ENCODE data around the gene CCDC138. TPM values are rescaled to one million over a fixed set of nuclear protein-coding genes. Genes with fewer than 3 reads are reported as not detected.

Gene CCDC138
- total RNA-seq, 5 donors from 2014 or later (not counting 1 experiment from before 2014, with no cell fraction given): 4.3 to 7.5 (median 6.2) TPM

DNA sequence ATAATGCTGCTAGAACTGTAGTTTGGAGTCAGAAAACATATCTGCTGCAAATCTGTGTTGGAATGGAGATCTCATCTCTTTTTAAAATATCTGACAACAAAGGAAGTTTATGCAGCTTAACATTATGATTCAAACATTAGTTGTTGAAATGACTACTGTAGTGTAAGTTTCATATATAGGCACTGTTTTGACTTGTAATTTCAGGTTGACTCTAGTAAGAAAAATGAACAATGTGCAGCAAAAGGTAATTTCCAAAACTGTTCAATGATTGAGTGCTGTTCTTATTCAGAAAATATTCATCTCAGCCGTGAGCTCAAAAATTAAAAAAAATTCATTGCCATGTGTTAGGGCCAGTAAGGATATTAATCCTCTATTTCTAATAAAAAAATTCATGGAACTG, 48.5 kb downstream of the CCDC138 start:
- peaks cover 37% of the 10 kb centered on the region for H3K36me3 Mint-ChIP-seq
- no peak overlapping the region for H3K27ac Mint-ChIP-seq
- H3K4me3 Mint-ChIP-seq: no peak overlapping the region
- H3K9me3 Mint-ChIP-seq: peaks cover 0 to 21% (median 5%) of the 10 kb centered on the region in 3 donors
- WGBS (ENCODE audit: insufficient coverage): no CpG with 5 or more reads among the region's 1 CpG
- peaks cover 10 to 11% (median 11%) of the 10 kb centered on the region in 3 donors for H3K4me1 Mint-ChIP-seq
- Histone ChIP-seq H3K4me3 (ENCODE audit: control insufficient read depth in 1 of 2, extremely low read depth in 1 of 2, low read length in 1 of 2) (no peak overlapping the region), H3K9me3 (no peaks in the 10 kb centered on the region), H3K27ac (ENCODE audit: low read length) (no peak overlapping the region), H3K4me1 (ENCODE audit: control insufficient read depth in 1 of 2, extremely low read depth in 1 of 2, insufficient read depth in 2 of 2, low read length in 2 of 2) (peaks cover 0 to 3% of the 10 kb centered on the region in 2 experiments), H3K27me3 (replicated peaks in 1 of 2; ENCODE audit: control insufficient read depth in 2 of 2, extremely low read depth in 1 of 2, insufficient read depth in 2 of 2, low read length in 1 of 2) (no peaks in the 10 kb centered on the region), H3K36me3 (ENCODE audit: control insufficient read depth in 2 of 2, extremely low read depth in 1 of 2, insufficient read depth in 1 of 2, low read length in 1 of 2) (no peaks in the 10 kb centered on the region)
- no peak for ATAC-seq (replicated peaks in 1 of 4)
- ChIA-PET CTCF (no interaction called here), POLR2A (no interaction called here)
- DNase-seq: no peak
- H3K27me3 Mint-ChIP-seq: no peaks in the 10 kb centered on the region

DNA sequence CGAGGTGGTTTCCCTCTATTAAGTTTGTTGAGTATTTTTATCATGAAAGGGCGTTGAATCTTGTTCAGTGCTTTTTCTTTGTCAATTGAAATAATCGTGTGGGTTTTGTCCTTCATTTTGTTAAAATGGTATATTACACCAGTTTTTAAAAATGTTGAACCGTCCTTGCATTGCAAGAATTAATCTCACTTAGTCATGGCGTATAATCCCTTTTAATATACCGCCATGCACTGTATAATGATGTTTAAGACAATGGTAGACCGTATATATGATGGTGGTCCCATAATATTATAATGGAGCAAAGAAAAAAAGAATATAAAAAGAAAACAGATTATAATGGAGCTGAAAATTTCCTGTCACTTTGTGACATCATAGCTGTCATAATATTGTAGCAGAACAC, 50.6 kb downstream of the CCDC138 start:
- H3K4me1 ChIP-seq (ENCODE audit: control insufficient read depth in 1 of 2, extremely low read depth in 1 of 2, insufficient read depth in 2 of 2, low read length in 2 of 2): peaks cover 0 to 3% of the 10 kb centered on the region in 2 experiments
- no peaks in the 10 kb centered on the region for H3K9me3 ChIP-seq
- DNase-seq (no peak), ATAC-seq (replicated peaks in 1 of 4) (no peak)
- Mint-ChIP-seq H3K36me3 (peaks cover 51% of the 10 kb centered on the region), H3K4me1 (peaks cover 10 to 11% (median 11%) of the 10 kb centered on the region in 3 donors), H3K4me3 (no peak overlapping the region), H3K9me3 (peaks cover 0 to 24% (median 5%) of the 10 kb centered on the region in 3 donors), H3K27me3 (no peaks in the 10 kb centered on the region), H3K27ac (no peak overlapping the region)
- no peaks in the 10 kb centered on the region for H3K27me3 ChIP-seq (replicated peaks in 1 of 2; ENCODE audit: control insufficient read depth in 2 of 2, extremely low read depth in 1 of 2, insufficient read depth in 2 of 2, low read length in 1 of 2)
- no peaks in the 10 kb centered on the region for H3K36me3 ChIP-seq (ENCODE audit: control insufficient read depth in 2 of 2, extremely low read depth in 1 of 2, insufficient read depth in 1 of 2, low read length in 1 of 2)
- WGBS (ENCODE audit: insufficient coverage): 100% methylated on average over 1 of the region's 7 CpGs
- H3K4me3 ChIP-seq (ENCODE audit: control insufficient read depth in 1 of 2, extremely low read depth in 1 of 2, low read length in 1 of 2): no peak overlapping the region
- POLR2A ChIA-PET: no interaction called here
- CTCF ChIA-PET: no interaction called here
- H3K27ac ChIP-seq (ENCODE audit: low read length): no peak overlapping the region

DNA sequence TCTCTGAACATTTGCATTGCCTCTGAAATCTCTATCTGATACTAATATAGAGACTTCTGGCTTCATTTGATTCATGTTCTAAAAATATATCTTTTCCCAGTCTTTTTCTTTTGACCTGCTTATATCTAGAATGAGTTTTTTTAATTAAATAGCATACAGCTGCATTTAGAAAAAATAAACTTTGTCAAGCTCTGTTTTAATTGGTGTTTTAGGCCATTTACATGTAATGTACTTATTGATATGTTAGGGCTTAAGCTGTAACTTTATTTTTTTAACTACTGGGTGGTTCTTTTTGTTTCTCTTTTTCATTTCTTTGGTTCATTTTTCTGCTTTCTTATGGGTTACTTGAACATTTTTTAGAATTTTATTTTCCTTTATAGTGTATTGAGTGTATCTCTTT, 54.9 kb downstream of the CCDC138 start:
- Mint-ChIP-seq H3K9me3 (peaks cover 0 to 20% (median 5%) of the 10 kb centered on the region in 3 donors), H3K27me3 (no peaks in the 10 kb centered on the region), H3K27ac (no peak overlapping the region), H3K36me3 (peaks cover 51% of the 10 kb centered on the region), H3K4me1 (no peaks in the 10 kb centered on the region), H3K4me3 (no peak overlapping the region)
- no peaks in the 10 kb centered on the region for H3K9me3 ChIP-seq
- no peak overlapping the region for H3K4me3 ChIP-seq (ENCODE audit: control insufficient read depth in 1 of 2, extremely low read depth in 1 of 2, low read length in 1 of 2)
- no peaks in the 10 kb centered on the region for H3K4me1 ChIP-seq (ENCODE audit: control insufficient read depth in 1 of 2, extremely low read depth in 1 of 2, insufficient read depth in 2 of 2, low read length in 2 of 2)
- no peak overlapping the region for H3K27ac ChIP-seq (ENCODE audit: low read length)
- POLR2A ChIA-PET: interaction anchor here (0.6 kb wide), 2 partner anchors 9 to 391 kb away, joined by 3 read pairs; no protein-coding TSS in a partner anchor
- DNase-seq (no peak), ATAC-seq (replicated peaks in 1 of 4) (no peak)
- no peaks in the 10 kb centered on the region for H3K36me3 ChIP-seq (ENCODE audit: control insufficient read depth in 2 of 2, extremely low read depth in 1 of 2, insufficient read depth in 1 of 2, low read length in 1 of 2)
- CTCF ChIA-PET: no interaction called here
- H3K27me3 ChIP-seq (replicated peaks in 1 of 2; ENCODE audit: control insufficient read depth in 2 of 2, extremely low read depth in 1 of 2, insufficient read depth in 2 of 2, low read length in 1 of 2): no peaks in the 10 kb centered on the region

DNA sequence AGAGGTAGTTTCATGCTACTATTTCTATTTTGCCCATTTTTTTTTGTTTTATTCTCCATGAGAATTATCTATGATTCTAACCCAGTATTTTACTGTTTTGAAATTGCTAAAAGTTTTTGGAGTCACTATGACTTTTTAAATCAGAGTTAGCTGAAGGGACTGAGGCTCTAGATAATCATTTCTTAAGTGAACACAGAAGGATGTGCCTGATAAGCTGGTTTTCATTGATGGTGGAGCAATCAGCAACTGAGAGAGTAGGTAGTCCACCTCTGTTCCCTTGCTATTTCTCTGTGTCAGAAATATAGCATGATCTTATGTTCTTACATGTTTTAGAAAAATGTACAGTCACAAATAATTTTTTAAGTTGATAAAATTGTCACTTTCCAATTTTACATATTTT, 59.4 kb downstream of the CCDC138 start:
- no peaks in the 10 kb centered on the region for H3K9me3 Mint-ChIP-seq
- no peaks in the 10 kb centered on the region for H3K4me1 ChIP-seq (ENCODE audit: control insufficient read depth in 1 of 2, extremely low read depth in 1 of 2, insufficient read depth in 2 of 2, low read length in 2 of 2)
- no peaks in the 10 kb centered on the region for H3K4me1 Mint-ChIP-seq
- DNase-seq (no peak), ATAC-seq (replicated peaks in 1 of 4) (no peak)
- H3K27me3 Mint-ChIP-seq: no peaks in the 10 kb centered on the region
- no peaks in the 10 kb centered on the region for H3K27me3 ChIP-seq (replicated peaks in 1 of 2; ENCODE audit: control insufficient read depth in 2 of 2, extremely low read depth in 1 of 2, insufficient read depth in 2 of 2, low read length in 1 of 2)
- CTCF ChIA-PET: no interaction called here
- POLR2A ChIA-PET: no interaction called here
- peaks cover 3 to 5% of the 10 kb centered on the region in 2 donors for H3K36me3 ChIP-seq (ENCODE audit: control insufficient read depth in 2 of 2, extremely low read depth in 1 of 2, insufficient read depth in 1 of 2, low read length in 1 of 2)
- no peak overlapping the region for H3K27ac ChIP-seq (ENCODE audit: low read length)
- no peak overlapping the region for H3K27ac Mint-ChIP-seq
- H3K36me3 Mint-ChIP-seq: peaks cover 38% of the 10 kb centered on the region
- H3K4me3 Mint-ChIP-seq: no peak overlapping the region
- H3K9me3 ChIP-seq: no peaks in the 10 kb centered on the region
- no peak overlapping the region for H3K4me3 ChIP-seq (ENCODE audit: control insufficient read depth in 1 of 2, extremely low read depth in 1 of 2, low read length in 1 of 2)

DNA sequence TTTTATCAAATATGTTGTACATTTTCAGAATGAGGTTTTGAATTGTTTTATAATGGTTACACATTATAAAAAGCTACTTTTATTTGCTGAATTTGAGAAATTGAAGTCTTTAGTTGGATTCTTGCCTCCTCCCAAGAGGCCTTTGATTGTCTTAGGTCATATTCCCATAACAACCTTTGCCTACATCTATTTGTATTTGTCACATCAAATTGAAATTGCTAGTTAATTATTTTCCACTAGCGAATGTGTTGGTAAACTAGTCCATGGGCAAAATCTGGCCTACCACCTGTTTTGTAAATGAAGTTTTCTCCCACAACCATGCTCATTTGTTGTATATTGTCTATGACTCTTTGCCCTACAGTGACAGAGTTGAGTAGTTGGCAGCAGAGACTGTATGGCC, 60.4 kb downstream of the CCDC138 start:
- H3K27ac ChIP-seq (ENCODE audit: low read length): no peak overlapping the region
- Mint-ChIP-seq H3K27me3 (no peaks in the 10 kb centered on the region), H3K4me3 (no peak overlapping the region), H3K27ac (no peak overlapping the region), H3K36me3 (peaks cover 35% of the 10 kb centered on the region), H3K4me1 (no peaks in the 10 kb centered on the region), H3K9me3 (no peaks in the 10 kb centered on the region)
- DNase-seq (no peak), ATAC-seq (replicated peaks in 1 of 4) (no peak)
- H3K36me3 ChIP-seq (ENCODE audit: control insufficient read depth in 2 of 2, extremely low read depth in 1 of 2, insufficient read depth in 1 of 2, low read length in 1 of 2): peaks cover 3 to 6% of the 10 kb centered on the region in 2 donors
- no CpG with 5 or more reads among the region's 1 CpG for WGBS (ENCODE audit: insufficient coverage)
- H3K4me3 ChIP-seq (ENCODE audit: control insufficient read depth in 1 of 2, extremely low read depth in 1 of 2, low read length in 1 of 2): no peak overlapping the region
- no peaks in the 10 kb centered on the region for H3K27me3 ChIP-seq (replicated peaks in 1 of 2; ENCODE audit: control insufficient read depth in 2 of 2, extremely low read depth in 1 of 2, insufficient read depth in 2 of 2, low read length in 1 of 2)
- no peaks in the 10 kb centered on the region for H3K9me3 ChIP-seq
- ChIA-PET CTCF (no interaction called here), POLR2A (interaction anchor here in 1 of 2 donors (0.7 kb wide), 1 partner anchor 402 kb away, joined by 3 read pairs; no protein-coding TSS in a partner anchor)
- H3K4me1 ChIP-seq (ENCODE audit: control insufficient read depth in 1 of 2, extremely low read depth in 1 of 2, insufficient read depth in 2 of 2, low read length in 2 of 2): no peaks in the 10 kb centered on the region

DNA sequence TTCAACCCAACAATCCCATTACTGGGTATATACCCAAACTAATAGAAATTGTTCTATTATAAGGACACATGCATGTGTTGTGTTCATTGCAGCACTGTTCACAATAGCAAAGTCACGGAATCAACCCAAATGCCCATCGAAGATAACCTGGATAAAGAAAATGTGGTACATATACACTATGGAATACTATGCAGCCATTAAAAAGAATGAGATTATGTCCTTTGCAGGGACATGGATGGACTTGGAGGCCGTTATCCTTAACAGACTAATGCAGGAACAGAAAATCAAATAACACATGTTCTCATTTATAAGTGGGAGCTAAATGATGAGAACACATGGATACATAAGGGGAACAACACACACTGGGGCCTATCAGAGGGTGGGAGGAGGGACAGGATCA, 65.8 kb downstream of the CCDC138 start:
- H3K27ac ChIP-seq (ENCODE audit: low read length): no peak overlapping the region
- WGBS (ENCODE audit: insufficient coverage): no CpG with 5 or more reads among the region's 3 CpGs
- CTCF ChIA-PET: interaction anchor here in 1 of 2 donors (2.6 kb wide), 1 partner anchor 658 kb away, joined by 11 read pairs; no protein-coding TSS in a partner anchor
- Mint-ChIP-seq H3K4me1 (peaks cover 3 to 5% (median 3%) of the 10 kb centered on the region in 3 donors), H3K27me3 (no peaks in the 10 kb centered on the region), H3K27ac (no peak overlapping the region), H3K9me3 (no peaks in the 10 kb centered on the region), H3K36me3 (peaks cover 21% of the 10 kb centered on the region), H3K4me3 (no peak overlapping the region)
- no peaks in the 10 kb centered on the region for H3K9me3 ChIP-seq
- peaks cover 3 to 6% of the 10 kb centered on the region in 2 donors for H3K36me3 ChIP-seq (ENCODE audit: control insufficient read depth in 2 of 2, extremely low read depth in 1 of 2, insufficient read depth in 1 of 2, low read length in 1 of 2)
- no peak for DNase-seq
- H3K4me3 ChIP-seq (ENCODE audit: control insufficient read depth in 1 of 2, extremely low read depth in 1 of 2, low read length in 1 of 2): no peak overlapping the region
- H3K4me1 ChIP-seq (ENCODE audit: control insufficient read depth in 1 of 2, extremely low read depth in 1 of 2, insufficient read depth in 2 of 2, low read length in 2 of 2): no peaks in the 10 kb centered on the region
- no peaks in the 10 kb centered on the region for H3K27me3 ChIP-seq (replicated peaks in 1 of 2; ENCODE audit: control insufficient read depth in 2 of 2, extremely low read depth in 1 of 2, insufficient read depth in 2 of 2, low read length in 1 of 2)
- POLR2A ChIA-PET: interaction anchor here in 1 of 2 donors (0.6 kb wide), 1 partner anchor 12 kb away, joined by 8 read pairs; no protein-coding TSS in a partner anchor
- no peak for ATAC-seq (replicated peaks in 1 of 4)

DNA sequence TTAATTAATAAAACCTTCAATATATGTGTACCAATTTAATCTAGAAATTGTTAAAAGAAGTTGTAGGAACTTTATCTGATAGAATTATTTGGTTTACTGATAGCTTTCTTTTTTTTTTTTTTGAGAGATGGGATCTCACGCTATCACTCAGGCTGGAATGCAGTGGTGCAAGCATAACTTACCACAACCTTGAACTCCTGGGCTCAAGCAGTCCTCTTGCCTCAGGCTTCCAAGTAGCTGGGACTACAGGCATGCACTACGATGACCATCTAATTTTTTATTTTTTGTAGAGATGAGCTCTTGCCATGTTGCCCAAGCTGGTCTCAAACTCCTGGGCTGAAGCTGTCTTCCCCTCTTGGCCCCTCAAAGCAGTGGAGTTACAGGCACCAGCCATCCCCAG, 66.8 kb downstream of the CCDC138 start:
- ATAC-seq (replicated peaks in 1 of 4): no peak
- no peaks in the 10 kb centered on the region for H3K27me3 ChIP-seq (replicated peaks in 1 of 2; ENCODE audit: control insufficient read depth in 2 of 2, extremely low read depth in 1 of 2, insufficient read depth in 2 of 2, low read length in 1 of 2)
- no peaks in the 10 kb centered on the region for H3K9me3 ChIP-seq
- DNase-seq: no peak
- no peak overlapping the region for H3K4me3 ChIP-seq (ENCODE audit: control insufficient read depth in 1 of 2, extremely low read depth in 1 of 2, low read length in 1 of 2)
- H3K36me3 ChIP-seq (ENCODE audit: control insufficient read depth in 2 of 2, extremely low read depth in 1 of 2, insufficient read depth in 1 of 2, low read length in 1 of 2): peaks cover 3 to 6% of the 10 kb centered on the region in 2 donors
- WGBS (ENCODE audit: insufficient coverage): 80% methylated on average over 1 of the region's 2 CpGs
- peaks cover 3 to 5% (median 3%) of the 10 kb centered on the region in 3 donors for H3K4me1 Mint-ChIP-seq
- no peaks in the 10 kb centered on the region for H3K4me1 ChIP-seq (ENCODE audit: control insufficient read depth in 1 of 2, extremely low read depth in 1 of 2, insufficient read depth in 2 of 2, low read length in 2 of 2)
- peaks cover 21% of the 10 kb centered on the region for H3K36me3 Mint-ChIP-seq
- ChIA-PET POLR2A (interaction anchor here in 1 of 2 donors (0.7 kb wide), 1 partner anchor 18 kb away, joined by 3 read pairs; no protein-coding TSS in a partner anchor), CTCF (interaction anchor here (0.6 to 2.6 kb wide), 6 partner anchors 10 to 659 kb away, joined by 3 to 11 read pairs (median 3); no protein-coding TSS in a partner anchor)
- H3K27me3 Mint-ChIP-seq: no peaks in the 10 kb centered on the region
- H3K27ac ChIP-seq (ENCODE audit: low read length): no peak overlapping the region
- H3K9me3 Mint-ChIP-seq: no peaks in the 10 kb centered on the region
- H3K27ac Mint-ChIP-seq: no peak overlapping the region
- H3K4me3 Mint-ChIP-seq: no peak overlapping the region

All from T-cell (primary cell).